ENCODE data around the gene PSKH1. TPM values are rescaled to one million over a fixed set of nuclear protein-coding genes. Genes with fewer than 3 reads are reported as not detected.
"Not testable (repeated sequence)": the region's sequence is repeated elsewhere in the genome, so short reads cannot be mapped to it uniquely, and the experiment has no call there.

The PSKH1 gene
- total RNA-seq, 1 experiment from 2014 or later = 13.8 TPM

DNA sequence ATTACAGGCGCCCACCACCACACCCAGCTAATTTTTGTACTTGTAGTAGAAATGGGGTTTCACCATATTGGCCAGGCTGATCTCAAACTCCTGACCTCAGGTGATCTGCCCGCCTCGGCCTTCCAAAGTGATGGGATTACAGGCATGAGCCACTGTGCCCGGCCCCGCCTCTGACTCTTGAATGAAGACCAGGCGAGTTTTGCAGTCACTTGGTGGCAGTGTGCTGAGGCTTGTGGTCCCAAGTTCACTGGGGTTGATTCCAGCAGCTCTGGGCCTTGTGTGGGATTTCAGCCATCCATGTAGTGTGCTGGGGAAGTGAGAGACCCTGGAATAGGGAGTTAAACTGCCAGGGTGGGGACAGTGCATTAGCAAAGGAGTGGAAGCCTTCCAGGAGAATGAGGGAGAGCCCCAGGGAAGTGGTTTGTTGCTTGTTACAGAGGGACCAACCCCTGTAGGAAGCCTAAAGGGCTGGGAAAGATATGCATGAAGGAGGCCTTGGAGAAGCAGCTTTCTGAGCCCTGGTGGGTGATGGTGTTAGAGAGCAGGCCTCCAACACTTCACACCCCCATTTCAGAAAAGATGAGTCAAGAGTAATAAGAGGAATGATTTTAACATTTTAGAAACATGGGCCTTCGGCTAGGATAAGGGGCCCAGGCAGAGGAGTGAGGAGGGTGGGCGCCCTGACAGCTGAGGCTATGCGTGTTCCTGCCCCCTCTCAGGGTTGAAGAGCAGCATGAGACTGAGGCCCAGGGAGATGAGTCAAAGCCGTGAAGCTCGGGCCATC is 14.5 kb downstream of the PSKH1 start:
- H3K4me3 ChIP-seq = no peak overlapping the region
- no peaks in the 10 kb centered on the region for H3K27me3 ChIP-seq
- H3K9me3 ChIP-seq = no peaks in the 10 kb centered on the region
- DNase-seq = no peak
- H3K36me3 ChIP-seq = no peaks in the 10 kb centered on the region

DNA sequence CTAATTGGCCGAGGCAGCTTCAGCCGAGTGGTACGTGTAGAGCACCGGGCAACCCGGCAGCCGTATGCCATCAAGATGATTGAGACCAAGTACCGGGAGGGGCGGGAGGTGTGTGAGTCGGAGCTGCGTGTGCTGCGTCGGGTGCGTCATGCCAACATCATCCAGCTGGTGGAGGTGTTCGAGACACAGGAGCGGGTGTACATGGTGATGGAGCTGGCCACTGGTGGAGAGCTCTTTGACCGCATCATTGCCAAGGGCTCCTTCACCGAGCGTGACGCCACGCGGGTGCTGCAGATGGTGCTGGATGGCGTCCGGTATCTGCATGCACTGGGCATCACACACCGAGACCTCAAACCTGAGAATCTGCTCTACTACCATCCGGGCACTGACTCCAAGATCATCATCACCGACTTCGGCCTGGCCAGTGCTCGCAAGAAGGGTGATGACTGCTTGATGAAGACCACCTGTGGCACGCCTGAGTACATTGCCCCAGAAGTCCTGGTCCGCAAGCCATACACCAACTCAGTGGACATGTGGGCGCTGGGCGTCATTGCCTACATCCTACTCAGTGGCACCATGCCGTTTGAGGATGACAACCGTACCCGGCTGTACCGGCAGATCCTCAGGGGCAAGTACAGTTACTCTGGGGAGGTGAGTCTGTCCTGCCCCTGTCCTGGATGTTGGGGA is 16.1 kb downstream of the PSKH1 start:
- no peak overlapping the region for H3K4me3 ChIP-seq
- no peak for DNase-seq
- H3K36me3 ChIP-seq = no peaks in the 10 kb centered on the region
- no peaks in the 10 kb centered on the region for H3K27me3 ChIP-seq
- H3K9me3 ChIP-seq = no peaks in the 10 kb centered on the region

DNA sequence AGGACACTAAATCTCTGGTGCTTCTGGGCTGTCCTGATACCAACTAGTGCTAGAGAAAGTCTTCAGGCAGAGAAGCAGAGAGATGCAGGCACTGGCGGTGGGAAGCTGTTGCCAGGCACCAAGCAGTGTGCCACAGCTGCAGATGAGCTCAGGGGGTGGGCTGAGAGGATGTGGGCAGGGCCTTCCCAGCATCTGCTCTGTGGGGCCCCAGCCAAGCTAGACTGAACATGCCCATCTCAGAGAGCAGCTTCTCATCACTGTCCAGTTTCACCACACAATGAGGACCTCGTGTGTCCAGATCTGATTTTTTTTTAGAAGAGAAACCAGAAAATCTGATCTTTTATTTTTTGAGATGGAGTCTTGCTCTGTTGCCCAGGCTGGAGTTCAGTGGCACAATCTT is 17.1 kb downstream of the PSKH1 start:
- no peaks in the 10 kb centered on the region for H3K27me3 ChIP-seq
- no peaks in the 10 kb centered on the region for H3K36me3 ChIP-seq
- peak; percentile 16 for DNase-seq
- H3K4me3 ChIP-seq = no peak overlapping the region
- no peaks in the 10 kb centered on the region for H3K9me3 ChIP-seq

DNA sequence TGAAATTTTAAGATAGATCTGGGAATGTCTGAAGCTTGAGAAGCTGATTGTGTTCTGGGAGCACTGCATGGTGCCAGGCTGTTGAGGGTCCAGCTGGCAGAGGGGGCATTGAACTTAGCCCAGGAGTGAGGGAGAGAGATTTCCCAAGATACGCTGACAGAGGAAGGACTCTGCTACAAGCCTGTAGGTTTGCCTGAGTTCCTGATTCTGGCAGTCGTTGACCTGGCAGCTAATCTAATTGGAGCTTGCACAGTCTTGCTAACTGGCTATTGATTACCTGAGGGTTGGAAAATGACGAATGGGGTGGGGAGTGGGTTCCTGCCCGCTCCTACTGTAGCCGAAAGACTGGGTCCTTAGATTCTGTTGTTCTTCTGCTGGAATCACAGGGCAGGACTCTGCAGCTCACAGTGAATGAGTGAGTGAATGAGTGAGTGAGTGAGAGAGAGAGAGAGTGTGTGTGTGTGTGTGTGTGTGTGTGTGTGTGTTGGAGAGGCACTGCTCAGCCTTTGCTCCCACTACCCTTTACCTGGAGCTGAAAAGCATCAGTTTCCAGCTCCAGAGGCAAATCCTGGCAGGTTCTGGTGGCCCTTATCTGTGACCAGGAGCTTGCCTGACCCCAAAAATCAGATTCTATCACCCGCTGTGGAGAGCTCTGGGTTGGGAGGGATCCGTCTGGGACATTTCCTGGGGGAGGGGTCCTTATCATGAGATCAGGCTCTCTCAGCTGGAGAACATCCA is 21.9 kb downstream of the PSKH1 start:
- Histone ChIP-seq H3K27me3 (no peaks in the 10 kb centered on the region), H3K9me3 (no peaks in the 10 kb centered on the region), H3K36me3 (no peaks in the 10 kb centered on the region; the same call in 1 of the 2 replicates), H3K4me3 (no peak overlapping the region)
- no peak for DNase-seq

DNA sequence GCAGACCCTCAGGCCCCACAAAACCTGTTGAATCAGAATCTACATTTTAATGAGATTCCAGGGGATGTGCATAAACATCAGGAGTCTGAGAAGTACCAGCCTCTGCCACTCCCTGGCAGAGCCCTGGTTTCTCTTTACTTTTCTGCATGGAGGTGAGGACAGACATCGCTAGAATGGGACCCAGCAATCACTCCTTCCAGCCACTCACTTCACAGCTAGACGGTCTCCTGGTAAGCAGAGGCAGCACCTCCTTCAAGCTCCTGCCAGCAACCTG is 22.4 kb downstream of the PSKH1 start:
- H3K9me3 ChIP-seq, H3K36me3 ChIP-seq, H3K27me3 ChIP-seq, DNase-seq, H3K4me3 ChIP-seq: not testable (repeated sequence)

DNA sequence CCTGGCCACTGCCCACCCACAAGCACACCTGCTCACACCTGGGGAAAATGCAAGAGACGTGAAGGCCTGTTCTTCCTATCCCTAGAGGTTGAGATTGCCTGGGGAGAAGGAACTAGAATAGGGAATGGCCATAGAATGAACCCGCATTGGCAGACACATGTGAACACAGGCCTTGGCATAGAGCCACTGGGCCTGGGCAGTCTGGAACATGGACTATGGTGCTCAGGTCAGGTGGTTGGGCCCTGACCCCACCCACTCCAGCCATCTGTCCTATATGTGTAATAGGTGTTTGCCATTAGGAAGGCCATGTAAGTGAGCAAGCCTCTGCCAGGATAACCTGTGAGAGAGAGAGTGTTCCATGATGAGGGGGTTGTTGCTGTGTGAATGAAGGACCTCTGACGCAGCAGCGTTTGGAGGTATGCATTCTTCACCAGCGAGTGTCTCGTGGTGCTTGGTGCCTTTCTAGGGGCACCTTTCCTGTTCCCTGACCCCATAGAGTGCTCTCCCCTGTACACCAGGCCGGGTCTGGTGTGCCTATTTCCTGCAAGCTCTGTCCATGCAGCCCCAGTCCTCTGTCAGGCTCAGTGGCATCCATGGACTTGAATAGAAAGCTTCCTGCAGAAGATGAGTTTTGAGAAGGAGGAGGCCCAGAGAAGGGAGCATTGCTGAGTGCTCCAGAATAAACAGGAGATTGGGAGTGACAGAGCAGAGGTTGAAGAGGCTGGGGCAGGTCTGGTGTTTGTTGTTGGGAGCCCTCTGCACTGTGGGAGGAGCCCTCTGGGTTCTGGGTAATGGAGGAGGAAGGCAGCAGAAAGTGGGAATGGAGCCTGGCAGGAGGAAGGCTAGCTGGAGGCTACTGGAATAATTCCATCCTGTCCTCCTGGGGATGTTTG is 23.0 kb downstream of the PSKH1 start:
- Histone ChIP-seq H3K27me3 (no peaks in the 10 kb centered on the region), H3K36me3 (no peaks in the 10 kb centered on the region; the same call in 1 of the 2 replicates), H3K9me3 (no peaks in the 10 kb centered on the region), H3K4me3 (no peak overlapping the region)
- no peak for DNase-seq

DNA sequence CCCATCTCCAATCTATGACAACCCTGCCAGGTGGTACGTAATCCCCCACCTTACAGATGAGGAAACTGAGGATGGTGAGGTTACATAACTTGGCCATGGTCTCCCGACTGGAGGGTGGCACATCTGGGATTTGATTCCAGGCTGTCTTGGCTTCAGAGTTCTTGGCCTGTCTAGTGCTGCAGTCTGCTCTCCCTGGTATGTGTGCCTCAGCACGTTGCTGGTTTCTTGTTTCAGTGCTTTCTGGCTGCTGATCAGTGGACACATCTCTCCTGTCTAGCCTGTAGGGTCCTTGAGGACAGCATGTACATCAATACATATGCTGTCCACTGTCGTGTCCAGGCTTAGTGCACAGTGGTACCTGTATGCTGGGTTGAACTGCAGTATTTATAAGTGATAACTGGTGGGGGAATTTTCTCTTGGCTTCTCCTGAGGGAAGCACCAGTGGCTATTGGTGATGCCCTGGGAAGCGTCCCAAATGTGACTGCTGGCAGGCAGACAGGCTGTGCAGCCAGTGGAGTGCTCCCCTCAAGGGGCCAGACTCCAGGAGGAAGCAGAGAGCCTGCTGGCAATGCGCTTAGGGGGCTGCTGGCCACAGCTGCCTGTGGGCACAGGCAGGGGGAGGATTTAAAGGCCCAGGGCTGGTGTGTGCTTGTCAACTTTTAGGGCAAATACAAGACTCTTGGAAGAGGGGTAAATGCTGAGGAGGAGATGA is 24.2 kb downstream of the PSKH1 start:
- Histone ChIP-seq H3K27me3 (no peaks in the 10 kb centered on the region), H3K9me3 (no peaks in the 10 kb centered on the region), H3K4me3 (no peak overlapping the region), H3K36me3 (no peaks in the 10 kb centered on the region; the same call in 1 of the 2 replicates)
- DNase-seq = peak; percentile 40

DNA sequence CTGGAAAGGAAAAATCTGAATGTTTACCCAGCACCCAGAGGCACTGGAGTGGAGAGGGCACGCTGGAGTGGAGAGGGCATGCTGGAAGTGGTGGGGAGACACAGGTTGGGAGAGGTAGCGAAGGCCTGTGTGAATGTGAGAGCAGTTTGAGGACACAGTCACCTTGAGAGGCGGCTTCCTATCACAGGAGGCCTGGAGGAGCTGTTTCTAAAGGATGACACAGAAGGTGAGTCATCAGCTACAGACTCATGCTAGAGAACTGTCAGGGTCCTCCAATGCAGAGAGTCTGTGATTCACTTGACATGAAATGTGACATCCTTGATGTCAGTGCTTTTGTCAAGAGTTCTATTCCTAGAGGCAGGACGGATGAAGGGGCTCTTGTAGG is 24.8 kb downstream of the PSKH1 start:
- Histone ChIP-seq H3K27me3 (no peaks in the 10 kb centered on the region), H3K9me3 (no peaks in the 10 kb centered on the region), H3K4me3 (no peak overlapping the region), H3K36me3 (no peaks in the 10 kb centered on the region; the same call in 1 of the 2 replicates)
- peak; percentile 34 for DNase-seq

DNA sequence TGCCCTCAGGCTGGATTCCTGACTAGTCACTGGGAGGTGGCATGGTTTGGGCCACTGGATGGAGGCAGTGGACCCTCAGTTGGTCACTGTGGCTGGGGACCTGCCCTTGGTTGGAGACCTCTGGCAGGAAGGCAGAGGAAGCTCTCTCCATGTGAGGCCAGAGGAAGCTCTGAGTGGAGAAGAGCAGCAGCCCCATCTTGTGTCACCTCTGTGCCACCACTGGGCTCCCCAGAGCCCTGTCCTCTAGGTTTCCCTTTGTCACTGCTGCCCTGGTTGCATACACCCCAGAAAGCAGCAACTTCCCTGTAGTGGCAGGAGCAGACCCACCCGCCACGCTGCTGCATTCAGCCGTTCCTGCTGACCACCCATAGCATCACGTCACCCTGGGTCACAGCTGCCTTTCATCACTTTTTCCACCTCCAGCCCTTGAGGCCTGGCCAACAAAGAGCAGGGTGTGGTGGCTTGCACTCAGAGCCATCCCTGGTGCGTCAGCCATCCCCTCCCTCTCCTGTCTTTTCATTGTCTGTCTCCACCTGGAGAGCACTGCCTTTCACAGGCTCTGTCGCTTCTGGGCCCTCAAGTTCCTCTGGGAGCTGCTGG is 26.7 kb downstream of the PSKH1 start:
- Histone ChIP-seq H3K36me3 (no peaks in the 10 kb centered on the region; the same call in 1 of the 2 replicates), H3K27me3 (no peaks in the 10 kb centered on the region), H3K4me3 (no peak overlapping the region), H3K9me3 (no peaks in the 10 kb centered on the region)
- DNase-seq = no peak

DNA sequence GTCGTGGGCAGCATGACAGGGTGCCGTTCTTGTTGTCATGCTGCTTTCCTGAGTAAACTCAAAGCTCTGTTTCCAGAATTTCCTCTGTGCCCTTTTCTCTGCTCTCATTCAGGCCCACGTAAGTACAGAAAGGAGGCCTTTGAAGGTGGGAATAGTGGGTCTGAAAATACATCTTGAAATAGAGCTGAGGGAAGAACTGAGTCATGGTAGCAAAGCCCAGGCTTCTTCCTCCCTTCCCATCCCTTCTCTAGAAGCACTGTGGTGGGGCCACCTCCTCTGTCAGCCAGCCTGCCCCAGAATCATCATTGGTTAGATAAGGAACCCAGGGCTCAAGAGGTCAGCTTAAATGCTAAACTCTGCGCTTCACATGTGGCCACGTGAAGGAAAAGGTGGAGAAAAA is 29.2 kb downstream of the PSKH1 start:
- H3K36me3 ChIP-seq = no peaks in the 10 kb centered on the region; the same call in 1 of the 2 replicates
- no peaks in the 10 kb centered on the region for H3K9me3 ChIP-seq
- no peaks in the 10 kb centered on the region for H3K27me3 ChIP-seq
- no peak overlapping the region for H3K4me3 ChIP-seq
- DNase-seq = no peak

DNA sequence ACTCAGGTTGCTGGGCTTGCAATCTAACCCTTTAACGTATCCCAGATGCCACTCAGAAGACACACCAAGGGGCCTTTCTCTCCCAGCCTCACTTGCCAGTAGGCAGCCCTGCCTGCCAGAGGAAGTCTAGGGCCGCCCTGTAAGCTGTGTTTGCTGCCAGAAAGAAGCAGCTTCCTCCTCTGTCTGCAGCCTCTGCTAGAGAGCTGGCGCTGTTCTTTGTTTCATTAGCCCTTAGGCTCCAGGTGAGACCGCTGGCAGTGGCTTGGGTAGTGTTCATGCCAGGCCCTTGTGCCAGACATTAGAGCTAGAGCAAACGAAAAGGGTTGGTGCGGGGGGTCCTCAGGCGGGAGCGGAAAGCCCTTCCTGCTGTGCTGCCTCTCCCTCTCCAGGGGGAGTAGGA is 29.7 kb downstream of the PSKH1 start:
- Histone ChIP-seq H3K4me3 (no peak overlapping the region), H3K27me3 (no peaks in the 10 kb centered on the region), H3K9me3 (no peaks in the 10 kb centered on the region), H3K36me3 (no peaks in the 10 kb centered on the region; the same call in 1 of the 2 replicates)
- DNase-seq = no peak

DNA sequence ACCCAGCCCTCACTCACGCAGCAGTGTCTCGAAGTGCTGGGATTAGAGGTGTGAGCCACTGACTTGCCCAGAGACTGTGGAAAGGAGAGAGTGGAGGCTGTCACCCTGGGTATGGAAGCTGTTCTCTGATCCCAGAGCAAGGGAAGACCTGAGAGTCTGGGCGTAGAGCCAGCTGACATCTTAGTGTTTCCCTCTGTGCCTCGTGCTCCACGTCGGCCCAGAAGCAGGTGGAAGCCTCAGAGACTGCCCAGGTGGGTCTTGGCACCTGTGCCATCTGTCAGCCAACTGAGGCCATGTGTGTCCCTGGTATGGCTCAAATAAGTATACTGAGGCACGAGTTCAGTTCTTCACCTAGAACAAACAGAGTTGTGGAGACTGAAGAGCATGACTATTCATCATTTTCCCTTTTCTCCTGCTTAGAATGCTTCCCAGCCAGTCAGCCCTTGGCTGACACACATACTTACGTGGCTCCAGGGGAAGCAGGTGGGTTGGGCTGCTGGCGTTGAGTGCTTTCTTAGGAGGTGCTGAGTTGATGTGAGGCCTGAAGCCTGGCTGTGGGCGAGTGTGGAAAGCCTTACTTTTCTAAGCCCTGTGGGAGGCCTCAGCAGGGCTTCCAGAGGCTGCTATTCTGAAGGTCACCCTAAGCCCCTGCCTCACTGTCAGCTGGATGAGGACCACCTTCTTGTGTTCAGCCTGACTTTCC is 30.5 kb downstream of the PSKH1 start:
- H3K27me3 ChIP-seq = no peaks in the 10 kb centered on the region
- H3K36me3 ChIP-seq = no peaks in the 10 kb centered on the region; the same call in 1 of the 2 replicates
- DNase-seq = no peak
- no peak overlapping the region for H3K4me3 ChIP-seq
- no peaks in the 10 kb centered on the region for H3K9me3 ChIP-seq

DNA sequence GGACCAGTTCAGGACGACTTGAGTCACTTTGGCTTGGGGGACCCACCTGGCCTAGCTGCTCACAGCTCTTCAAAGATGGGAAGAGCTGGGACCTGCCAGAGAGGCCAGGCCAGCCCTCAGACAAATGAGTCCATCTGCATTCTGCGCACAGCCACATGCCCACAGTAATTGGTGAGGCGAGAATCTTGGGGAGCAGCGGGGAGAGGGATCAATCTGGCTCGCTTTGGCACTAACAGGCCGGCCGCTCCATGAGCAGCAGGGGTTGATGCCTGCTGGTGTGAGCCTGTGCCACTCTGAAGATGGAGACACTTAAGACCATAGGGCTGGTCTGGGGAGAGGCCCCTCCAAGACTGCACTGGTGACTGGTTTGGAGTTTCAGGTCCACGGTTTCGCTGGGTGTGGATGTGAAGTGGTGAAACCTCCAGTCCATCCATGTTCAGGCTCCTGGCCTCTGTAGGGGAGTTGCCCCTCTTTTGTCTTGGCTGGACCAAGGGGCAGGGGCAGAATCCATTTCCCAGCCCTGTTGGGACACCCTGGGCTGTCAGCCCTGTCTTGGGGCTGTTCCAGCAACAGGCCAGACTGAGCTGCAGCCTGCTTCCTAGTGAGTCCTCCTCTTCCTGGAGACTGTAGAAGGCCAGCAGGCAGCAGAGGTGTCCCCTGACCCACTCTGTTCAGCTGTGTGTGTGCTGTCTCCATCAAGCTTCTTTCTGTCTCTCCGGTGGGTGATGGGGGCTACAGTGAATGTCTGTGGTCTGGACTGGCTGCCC is 31.3 kb downstream of the PSKH1 start:
- no peak overlapping the region for H3K4me3 ChIP-seq
- no peaks in the 10 kb centered on the region for H3K9me3 ChIP-seq
- DNase-seq = no peak
- H3K36me3 ChIP-seq = no peaks in the 10 kb centered on the region; the same call in 1 of the 2 replicates
- H3K27me3 ChIP-seq = no peaks in the 10 kb centered on the region

DNA sequence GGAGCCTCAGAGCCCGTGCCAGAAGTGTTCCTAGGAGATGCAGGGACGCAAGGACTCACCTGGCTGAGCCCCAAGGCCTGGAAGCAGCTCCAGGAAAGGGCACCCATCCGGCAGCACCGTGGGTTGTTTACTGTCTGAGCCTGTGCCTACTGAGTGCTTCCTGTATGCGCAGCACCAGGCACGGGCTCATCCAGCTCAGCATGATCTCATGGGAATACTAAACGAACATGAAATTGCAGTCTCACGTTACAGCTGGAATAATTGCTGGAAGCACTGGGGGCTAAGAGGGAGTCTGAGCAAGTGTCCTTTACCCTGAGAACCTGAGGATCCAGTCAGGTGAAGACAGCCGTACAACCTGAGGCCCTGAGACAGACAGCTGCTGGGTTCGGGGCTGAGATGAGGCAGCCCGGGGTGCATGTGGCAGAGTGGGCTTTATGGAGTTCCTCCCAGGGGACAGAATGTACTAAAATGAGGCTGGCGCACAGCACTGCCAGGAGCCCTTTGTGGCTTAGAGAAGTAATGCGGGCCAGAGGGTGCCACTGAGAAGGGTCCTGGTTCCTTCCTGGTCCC is 33.2 kb downstream of the PSKH1 start:
- H3K9me3 ChIP-seq = no peaks in the 10 kb centered on the region
- peak; percentile 34 for DNase-seq
- no peaks in the 10 kb centered on the region for H3K36me3 ChIP-seq
- H3K27me3 ChIP-seq = no peaks in the 10 kb centered on the region
- no peak overlapping the region for H3K4me3 ChIP-seq
